ENCODE measurements around the gene MCC. TPM values are rescaled to one million over a fixed set of nuclear protein-coding genes. Genes with fewer than 3 reads are reported as not detected.

MCC gene
- total RNA-seq (24.7 and 41.3 TPM in 2 replicates), polyA plus RNA-seq (3.2 and 4.8 TPM in 2 replicates), polyA minus RNA-seq (ENCODE audit: low replicate concordance) (7.1 and 13.6 TPM in 2 replicates)
- 3.9 and 4.6 TPM in 2 replicates for polyA plus RNA-seq (2012)

GRCh38 chr5:113487781-113488644 is at the start of gene MCC:
Gene MCC, minus strand, starts transcription at chr5:113488453.
- Histone ChIP-seq H3K9ac (ENCODE audit: insufficient read depth, low read length) (peak within 1 kb of the TSS; percentile 69), H3K27ac (ENCODE audit: insufficient read depth, low read length) (peak within 1 kb of the TSS; percentile 23)
- DNase-seq (ENCODE audit: low read depth in 2 of 2), result peak; percentile 90 to 95

GRCh38 chr5:113531481-113532159 is 43.4 kb upstream of the MCC start:
- Histone ChIP-seq H3K27ac (ENCODE audit: insufficient read depth, low read length) (no peak overlapping the region), H3K36me3 (ENCODE audit: control insufficient read depth, insufficient read depth, low read length) (no peaks in the 10 kb centered on the region), H4K20me1 (ENCODE audit: control insufficient read depth, extremely low read depth, insufficient read depth, low read length) (no peaks in the 10 kb centered on the region), H3K4me3 (replicated peaks in 1 of 4; ENCODE audit: control extremely low read depth in 1 of 4, insufficient read depth in 1 of 4, low read depth in 3 of 4, low read length in 4 of 4) (no peak overlapping the region), H3K4me1 (ENCODE audit: control insufficient read depth, extremely low read depth, insufficient read depth, low read length) (no peaks in the 10 kb centered on the region), H3K9ac (ENCODE audit: insufficient read depth, low read length) (no peak overlapping the region), H3K79me2 (ENCODE audit: control insufficient read depth, insufficient read depth, low read length) (no peaks in the 10 kb centered on the region), H2AFZ (ENCODE audit: low read length) (no peak overlapping the region), H3K9me3 (ENCODE audit: control insufficient read depth, insufficient read depth, low read depth, low read length) (no peaks in the 10 kb centered on the region), H3K27me3 (ENCODE audit: control insufficient read depth, insufficient read depth, low read length) (no peaks in the 10 kb centered on the region), H3K4me2 (ENCODE audit: extremely low read depth, insufficient read depth, low read length) (no peak overlapping the region)
- no peak for TF ChIP-seq EZH2 (IDR thresholded peaks at IDR 0.05; ENCODE audit: low read length, missing control alignments)
- no peak for TF ChIP-seq CTCF (conservative IDR thresholded peaks at IDR 0.05 in 1 of 2, IDR thresholded peaks at IDR 0.05 in 1 of 2; ENCODE audit: low read depth in 1 of 2, low read length in 2 of 2)
- DNase-seq (ENCODE audit: low read depth in 2 of 2), result peak in 1 of 2 donors; percentile 23

More at GRCh38 chr5:113487781-113488644, at the start of gene MCC:
- Histone ChIP-seq H3K4me2 (ENCODE audit: extremely low read depth, insufficient read depth, low read length) (peak within 1 kb of the TSS; percentile 94), H3K79me2 (ENCODE audit: control insufficient read depth, insufficient read depth, low read length) (no peaks in the 10 kb centered on the region), H3K36me3 (ENCODE audit: control insufficient read depth, insufficient read depth, low read length) (no peaks in the 10 kb centered on the region), H3K4me3 (replicated peaks in 1 of 4; ENCODE audit: control extremely low read depth in 1 of 4, insufficient read depth in 1 of 4, low read depth in 3 of 4, low read length in 4 of 4) (peak within 1 kb of the TSS; percentile 76 to 83 (median 82)), H4K20me1 (ENCODE audit: control insufficient read depth, extremely low read depth, insufficient read depth, low read length) (no peaks in the 10 kb centered on the region), H3K27me3 (ENCODE audit: control insufficient read depth, insufficient read depth, low read length) (no peaks in the 10 kb centered on the region), H3K9me3 (ENCODE audit: control insufficient read depth, insufficient read depth, low read depth, low read length) (no peaks in the 10 kb centered on the region), H3K4me1 (ENCODE audit: control insufficient read depth, extremely low read depth, insufficient read depth, low read length) (peaks cover 11% of the 10 kb centered on the region), H2AFZ (ENCODE audit: low read length) (peak within 1 kb of the TSS; percentile 71)
- TF ChIP-seq CTCF (conservative IDR thresholded peaks at IDR 0.05 in 1 of 2, IDR thresholded peaks at IDR 0.05 in 1 of 2; ENCODE audit: low read depth in 1 of 2, low read length in 2 of 2), result no peak
- TF ChIP-seq EZH2 (IDR thresholded peaks at IDR 0.05; ENCODE audit: low read length, missing control alignments), result peak; percentile 46

GRCh38 chr5:113527746-113528145 is 39.5 kb upstream of the MCC start:
- H3K9ac ChIP-seq (ENCODE audit: insufficient read depth, low read length), result no peak overlapping the region
- peaks cover 2% of the 10 kb centered on the region for H3K4me1 ChIP-seq (ENCODE audit: control insufficient read depth, extremely low read depth, insufficient read depth, low read length)
- H3K27ac ChIP-seq (ENCODE audit: insufficient read depth, low read length), result no peak overlapping the region
- no peak for TF ChIP-seq EZH2 (IDR thresholded peaks at IDR 0.05; ENCODE audit: low read length, missing control alignments)
- TF ChIP-seq CTCF (conservative IDR thresholded peaks at IDR 0.05 in 1 of 2, IDR thresholded peaks at IDR 0.05 in 1 of 2; ENCODE audit: low read depth in 1 of 2, low read length in 2 of 2), result no peak
- no peak overlapping the region for H3K4me2 ChIP-seq (ENCODE audit: extremely low read depth, insufficient read depth, low read length)
- no peak overlapping the region for H2AFZ ChIP-seq (ENCODE audit: low read length)
- H4K20me1 ChIP-seq (ENCODE audit: control insufficient read depth, extremely low read depth, insufficient read depth, low read length), result no peaks in the 10 kb centered on the region
- H3K79me2 ChIP-seq (ENCODE audit: control insufficient read depth, insufficient read depth, low read length), result peaks cover 2% of the 10 kb centered on the region
- no peaks in the 10 kb centered on the region for H3K9me3 ChIP-seq (ENCODE audit: control insufficient read depth, insufficient read depth, low read depth, low read length)
- no peaks in the 10 kb centered on the region for H3K27me3 ChIP-seq (ENCODE audit: control insufficient read depth, insufficient read depth, low read length)
- H3K4me3 ChIP-seq (replicated peaks in 1 of 4; ENCODE audit: control extremely low read depth in 1 of 4, insufficient read depth in 1 of 4, low read depth in 3 of 4, low read length in 4 of 4), result no peak overlapping the region
- H3K36me3 ChIP-seq (ENCODE audit: control insufficient read depth, insufficient read depth, low read length), result no peaks in the 10 kb centered on the region
- DNase-seq (ENCODE audit: low read depth in 2 of 2), result peak in 1 of 2 donors; percentile 33
